ENCODE measurements around the gene KCND3.

DNA sequence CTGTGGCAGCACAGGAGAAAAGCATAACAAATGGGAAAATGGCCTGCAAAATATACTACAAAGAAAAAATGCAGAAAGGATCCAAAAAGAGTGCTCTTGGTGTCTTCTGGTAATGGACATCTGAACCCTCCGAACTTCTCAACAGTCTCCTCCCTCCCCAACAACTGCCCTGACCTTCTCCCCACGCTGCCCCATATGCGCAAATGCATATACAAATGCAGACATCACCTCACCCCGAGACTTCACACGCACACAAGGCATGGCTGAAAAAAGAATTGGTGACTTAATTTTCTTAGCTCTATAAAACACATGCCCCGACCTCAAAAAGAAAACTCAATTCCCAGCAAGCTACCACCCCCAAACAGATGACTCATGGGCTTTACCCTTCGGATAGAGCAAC is 8.4 kb downstream of the KCND3 start:
- TF ChIP-seq, protein P1, sequence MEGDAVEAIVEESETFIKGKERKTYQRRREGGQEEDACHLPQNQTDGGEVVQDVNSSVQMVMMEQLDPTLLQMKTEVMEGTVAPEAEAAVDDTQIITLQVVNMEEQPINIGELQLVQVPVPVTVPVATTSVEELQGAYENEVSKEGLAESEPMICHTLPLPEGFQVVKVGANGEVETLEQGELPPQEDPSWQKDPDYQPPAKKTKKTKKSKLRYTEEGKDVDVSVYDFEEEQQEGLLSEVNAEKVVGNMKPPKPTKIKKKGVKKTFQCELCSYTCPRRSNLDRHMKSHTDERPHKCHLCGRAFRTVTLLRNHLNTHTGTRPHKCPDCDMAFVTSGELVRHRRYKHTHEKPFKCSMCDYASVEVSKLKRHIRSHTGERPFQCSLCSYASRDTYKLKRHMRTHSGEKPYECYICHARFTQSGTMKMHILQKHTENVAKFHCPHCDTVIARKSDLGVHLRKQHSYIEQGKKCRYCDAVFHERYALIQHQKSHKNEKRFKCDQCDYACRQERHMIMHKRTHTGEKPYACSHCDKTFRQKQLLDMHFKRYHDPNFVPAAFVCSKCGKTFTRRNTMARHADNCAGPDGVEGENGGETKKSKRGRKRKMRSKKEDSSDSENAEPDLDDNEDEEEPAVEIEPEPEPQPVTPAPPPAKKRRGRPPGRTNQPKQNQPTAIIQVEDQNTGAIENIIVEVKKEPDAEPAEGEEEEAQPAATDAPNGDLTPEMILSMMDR (IDR thresholded peaks at IDR 0.05; ENCODE audit: low read depth, low read length, poor library complexity, severe bottlenecking), result no peak
- TF ChIP-seq EZH2phosphoT487 (IDR thresholded peaks at IDR 0.05; ENCODE audit: borderline replicate concordance, low read length), result no peak
